ENCODE data around the gene PHACTR4.
"Not testable (repeated sequence)": the region's sequence is repeated elsewhere in the genome, so short reads cannot be mapped to it uniquely, and the experiment has no call there.

DNA sequence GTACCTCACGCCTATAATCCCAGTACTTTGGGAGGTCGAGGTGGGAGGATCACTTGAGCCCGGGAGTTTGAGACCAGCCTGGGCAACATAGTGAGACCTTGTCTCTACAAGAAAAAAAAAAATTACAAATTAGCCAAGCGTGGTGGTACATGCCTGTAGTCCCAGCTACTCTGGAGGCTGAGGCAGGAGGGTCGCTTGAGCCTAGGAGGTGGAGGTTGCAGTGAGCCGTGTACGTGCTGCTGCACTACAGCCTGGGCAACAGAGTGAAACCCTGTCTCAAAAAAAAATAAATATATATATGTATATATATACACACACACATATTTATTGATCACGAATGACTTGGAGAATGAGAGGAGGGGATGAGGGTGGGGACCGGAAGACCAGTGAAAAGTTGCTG lies 153.0 kb downstream of the PHACTR4 start:
- not testable (repeated sequence) for TF ChIP-seq POLR2AphosphoS5, CTCF, POLR2A (IDR thresholded peaks at IDR 0.05)
